Heart left ventricle (tissue), 13 donors: ENCODE data around the gene GSTM4.

ENCODE experiments used
- POLR2A ChIP-seq, 2 donors: fragments of 450-650 bp; IDR thresholded peaks; one replicate each; pipeline ENCODE4 v1.6.1; 2017; ENCODE audit warnings: antibody characterized with exemption in 2 of 2, mild to moderate bottlenecking in 2 of 2, moderate library complexity in 2 of 2
- TF ChIP-seq, protein P1 (sequence below), 12 donors: fragments of 200-600 bp; sonication (generic) in 4 of 12; IDR thresholded peaks; one replicate each; pipeline versions ENCODE4 v1.5.0 to v1.8.0; 2018 to 2022; ENCODE audit warnings: antibody characterized with exemption in 12 of 12, mild to moderate bottlenecking in 5 of 12
- donor health status: ischemic (EF 13 %, LVEDD 7.1; RV severe dilation, severe dysfunction).
- donor health status: DM: no; HTN: yes; CAD: no.
- donor health status: DM: no; HTN: no; CAD: no.
- donor health status: ischemic (EF 25% LVEDD 6.9; RV normal size, moderate dysfunction).
- donor health status: ischemic (EF 25% LVEDD 5.7; RV mildly dilated, moderate dysfunction).
- donor health status: ischemic (EF 35%, LVEDD 5.7; RV mildly dilated, moderate dysfunction).
- donor health status: nonischemic (EF 11% LVEDD 7.7; RV severe dilation, severe dysfunction).
- donor health status: DM: yes; HTN: yes; CAD: no.
- donor health status: PGD.
- donor health status: ischemic (EF 29% LVEDD 5.4; RV normal size, mild dysfunction).
- donor health status: nonischemic (EF 23%, LVEDD 6.1; RV moderate dilation, normal function).

DNA sequence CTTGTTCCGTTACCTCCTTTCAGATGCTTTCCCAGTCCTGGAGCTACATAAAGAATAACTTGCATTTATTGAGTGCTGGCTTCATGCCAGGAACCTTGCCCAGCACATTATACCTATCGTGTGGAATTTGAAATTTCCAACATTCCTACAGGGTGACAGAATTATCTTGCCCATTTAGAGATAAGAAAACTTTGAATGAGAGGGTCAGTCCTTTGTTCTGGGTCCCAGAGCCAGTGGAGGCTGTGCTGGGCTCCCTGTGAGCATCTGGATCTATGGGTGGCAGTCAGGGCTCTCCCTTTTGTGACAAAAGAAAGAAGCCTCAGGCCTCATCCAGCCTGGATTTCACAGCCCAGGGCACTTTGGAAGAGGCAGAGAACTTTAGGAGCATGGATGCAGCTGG lies 3.2 kb downstream of the GSTM4 start:
- TF ChIP-seq, protein P1, sequence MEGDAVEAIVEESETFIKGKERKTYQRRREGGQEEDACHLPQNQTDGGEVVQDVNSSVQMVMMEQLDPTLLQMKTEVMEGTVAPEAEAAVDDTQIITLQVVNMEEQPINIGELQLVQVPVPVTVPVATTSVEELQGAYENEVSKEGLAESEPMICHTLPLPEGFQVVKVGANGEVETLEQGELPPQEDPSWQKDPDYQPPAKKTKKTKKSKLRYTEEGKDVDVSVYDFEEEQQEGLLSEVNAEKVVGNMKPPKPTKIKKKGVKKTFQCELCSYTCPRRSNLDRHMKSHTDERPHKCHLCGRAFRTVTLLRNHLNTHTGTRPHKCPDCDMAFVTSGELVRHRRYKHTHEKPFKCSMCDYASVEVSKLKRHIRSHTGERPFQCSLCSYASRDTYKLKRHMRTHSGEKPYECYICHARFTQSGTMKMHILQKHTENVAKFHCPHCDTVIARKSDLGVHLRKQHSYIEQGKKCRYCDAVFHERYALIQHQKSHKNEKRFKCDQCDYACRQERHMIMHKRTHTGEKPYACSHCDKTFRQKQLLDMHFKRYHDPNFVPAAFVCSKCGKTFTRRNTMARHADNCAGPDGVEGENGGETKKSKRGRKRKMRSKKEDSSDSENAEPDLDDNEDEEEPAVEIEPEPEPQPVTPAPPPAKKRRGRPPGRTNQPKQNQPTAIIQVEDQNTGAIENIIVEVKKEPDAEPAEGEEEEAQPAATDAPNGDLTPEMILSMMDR (IDR thresholded peaks at IDR 0.05), result no peak
- no peak for TF ChIP-seq POLR2A (IDR thresholded peaks at IDR 0.05)
